ENCODE measurements around the gene OR9A2.

Gene OR9A2

GRCh38 chr7:143016996-143017395, 9.9 kb downstream of the OR9A2 start:
- no peak overlapping the region for H3K4me3 ChIP-seq (ENCODE audit: low read depth, low read length)
- no peaks in the 10 kb centered on the region for H3K36me3 ChIP-seq (replicated peaks)
- no peak for TF ChIP-seq CTCF (IDR thresholded peaks at IDR 0.05; ENCODE audit: low read depth, low read length, missing control alignments)
- in situ Hi-C loops (cut with HindIII; ENCODE audit: low pct_ligation_motif_present, low sequenced_read_pairs): loop anchor here (25.0 kb wide), 1 partner anchor 195 kb away; the partner anchor contains the start of gene TAS2R40
- no peak overlapping the region for H3K27ac ChIP-seq
- no peaks in the 10 kb centered on the region for H3K27me3 ChIP-seq (replicated peaks)
- no peak for DNase-seq

GRCh38 chr7:143015926-143016490, 10.9 kb downstream of the OR9A2 start:
- in situ Hi-C loops (cut with HindIII; ENCODE audit: low pct_ligation_motif_present, low sequenced_read_pairs): loop anchor here (25.0 kb wide), 1 partner anchor 196 kb away; the partner anchor contains the start of gene TAS2R40
- DNase-seq: no peak
- H3K4me3 ChIP-seq (ENCODE audit: low read depth, low read length): no peak overlapping the region
- peak overlapping the region; percentile 49 for H3K27ac ChIP-seq
- no peaks in the 10 kb centered on the region for H3K36me3 ChIP-seq (replicated peaks)
- TF ChIP-seq CTCF (IDR thresholded peaks at IDR 0.05; ENCODE audit: low read depth, low read length, missing control alignments): no peak
- H3K27me3 ChIP-seq (replicated peaks): no peaks in the 10 kb centered on the region

GRCh38 chr7:143015084-143015483, 11.8 kb downstream of the OR9A2 start:
- Histone ChIP-seq H3K4me3 (ENCODE audit: low read depth, low read length) (no peak overlapping the region), H3K36me3 (replicated peaks) (no peaks in the 10 kb centered on the region), H3K27ac (no peak overlapping the region), H3K27me3 (replicated peaks) (no peaks in the 10 kb centered on the region)
- in situ Hi-C loops (cut with HindIII; ENCODE audit: low pct_ligation_motif_present, low sequenced_read_pairs): loop anchor here (25.0 kb wide), 1 partner anchor 197 kb away; the partner anchor contains the start of gene TAS2R40
- DNase-seq: no peak
- no peak for TF ChIP-seq CTCF (IDR thresholded peaks at IDR 0.05; ENCODE audit: low read depth, low read length, missing control alignments)

GRCh38 chr7:143013893-143014292, 13.0 kb downstream of the OR9A2 start:
- Histone ChIP-seq H3K4me3 (ENCODE audit: low read depth, low read length) (no peak overlapping the region), H3K27me3 (replicated peaks) (no peaks in the 10 kb centered on the region), H3K36me3 (replicated peaks) (no peaks in the 10 kb centered on the region), H3K27ac (peak overlapping the region; percentile 6)
- no peak for TF ChIP-seq CTCF (IDR thresholded peaks at IDR 0.05; ENCODE audit: low read depth, low read length, missing control alignments)
- DNase-seq: peak; percentile 56
- in situ Hi-C loops (cut with HindIII; ENCODE audit: low pct_ligation_motif_present, low sequenced_read_pairs): loop anchor here (25.0 kb wide), 1 partner anchor 198 kb away; the partner anchor contains the start of gene TAS2R40

GRCh38 chr7:143013473-143013872, 13.5 kb downstream of the OR9A2 start:
- peak overlapping the region; percentile 6 for H3K27ac ChIP-seq
- no peak for DNase-seq
- TF ChIP-seq CTCF (IDR thresholded peaks at IDR 0.05; ENCODE audit: low read depth, low read length, missing control alignments): no peak
- no peaks in the 10 kb centered on the region for H3K36me3 ChIP-seq (replicated peaks)
- in situ Hi-C loops (cut with HindIII; ENCODE audit: low pct_ligation_motif_present, low sequenced_read_pairs): loop anchor here (25.0 kb wide), 1 partner anchor 199 kb away; the partner anchor contains the start of gene TAS2R40
- H3K27me3 ChIP-seq (replicated peaks): no peaks in the 10 kb centered on the region
- no peak overlapping the region for H3K4me3 ChIP-seq (ENCODE audit: low read depth, low read length)

GRCh38 chr7:143012409-143012808, 14.5 kb downstream of the OR9A2 start:
- H3K27me3 ChIP-seq (replicated peaks): no peaks in the 10 kb centered on the region
- no peak overlapping the region for H3K27ac ChIP-seq
- no peaks in the 10 kb centered on the region for H3K36me3 ChIP-seq (replicated peaks)
- no peak for DNase-seq
- in situ Hi-C loops (cut with HindIII; ENCODE audit: low pct_ligation_motif_present, low sequenced_read_pairs): loop anchor here (25.0 kb wide), 1 partner anchor 200 kb away; the partner anchor contains the start of gene TAS2R40
- H3K4me3 ChIP-seq (ENCODE audit: low read depth, low read length): no peak overlapping the region
- TF ChIP-seq CTCF (IDR thresholded peaks at IDR 0.05; ENCODE audit: low read depth, low read length, missing control alignments): no peak

All from brain microvascular endothelial cell (primary cell).